Spleen (tissue), 11 donors: ENCODE measurements around the gene NEDD4L. TPM values are rescaled to one million over a fixed set of nuclear protein-coding genes. Genes with fewer than 3 reads are reported as not detected.
"Not testable (repeated sequence)": the region's sequence is repeated elsewhere in the genome, so short reads cannot be mapped to it uniquely, and the experiment has no call there.

Experiments
- DNase-seq: peaks from one replicate; pipeline ENCODE4 v3.0.0-alpha.2; 2020
- H3K27ac ChIP-seq, 8 donors: fragments of 200-600 bp; sonication (generic) in 7 of 8; 1 replicate in 4 of 8; 2 replicates in 4 of 8; pipeline versions ENCODE4 v1.5.0 to v1.8.0; 2016 to 2021; ENCODE audit warnings: inconsistent platforms in 4 of 8, mild to moderate bottlenecking in 4 of 8, moderate library complexity in 1 of 8
- H3K27me3 ChIP-seq, 7 donors: fragments of 200-600 bp; sonication (generic) in 6 of 7; replicated peaks in 1 of 7; 1 replicate in 4 of 7; 2 replicates in 3 of 7; pipeline versions ENCODE4 v1.5.0 to v1.8.0; 2016 to 2021; ENCODE audit warnings: inconsistent platforms in 3 of 7, mild to moderate bottlenecking in 1 of 7
- H3K36me3 ChIP-seq, 6 donors: fragments of 200-600 bp; sonication (generic) in 5 of 6; 1 replicate in 4 of 6; 2 replicates in 2 of 6; pipeline versions ENCODE4 v1.5.0 to v1.8.0; 2016 to 2021; ENCODE audit warnings: inconsistent platforms in 2 of 6
- H3K4me1 ChIP-seq, 6 donors: fragments of 200-600 bp; sonication (generic) in 5 of 6; 1 replicate in 3 of 6; 2 replicates in 3 of 6; pipeline versions ENCODE4 v1.5.0 to v1.8.0; 2016 to 2021; ENCODE audit warnings: inconsistent platforms in 3 of 6
- H3K4me3 ChIP-seq, 8 donors: fragments of 200-600 bp; sonication (generic) in 7 of 8; 1 replicate in 4 of 8; 2 replicates in 4 of 8; pipeline versions ENCODE4 v1.5.0 to v1.8.0; 2016 to 2021; ENCODE audit warnings: inconsistent platforms in 4 of 8, mild to moderate bottlenecking in 4 of 8, moderate library complexity in 2 of 8
- H3K9me3 ChIP-seq, 8 donors: fragments of 200-600 bp; sonication (generic) in 7 of 8; 1 replicate in 4 of 8; 2 replicates in 4 of 8; pipeline versions ENCODE4 v1.5.0 to v1.8.0; 2016 to 2021; ENCODE audit warnings: inconsistent platforms in 4 of 8
- CTCF ChIP-seq, 11 experiments: fragments of 200-600 bp in 7 of 11; fragments of 450-650 bp in 4 of 11; sonication (generic) in 4 of 11; IDR thresholded peaks in 8 of 11; conservative IDR thresholded peaks in 3 of 11; 1 replicate in 7 of 11; 2 replicates in 4 of 11; pipeline versions ENCODE4 v1.4.0 to v1.8.0; 2016 to 2021; ENCODE audit warnings: antibody characterized with exemption in 11 of 11, inconsistent platforms in 4 of 11, mild to moderate bottlenecking in 1 of 11
- POLR2A ChIP-seq, 3 donors: fragments of 450-650 bp; IDR thresholded peaks; one replicate each; pipeline ENCODE4 v1.5.1; 2017; ENCODE audit warnings: antibody characterized with exemption in 3 of 3, mild to moderate bottlenecking in 1 of 3
- POLR2AphosphoS5 ChIP-seq, 3 donors: sonication (generic); formaldehyde crosslinking; IDR thresholded peaks; one replicate each; pipeline ENCODE4 v1.5.1; 2017; ENCODE audit warnings: antibody characterized with exemption in 3 of 3
- WGBS, 5 donors: extraction: QIAGEN DNeasy Blood & Tissue Kit in 3 of 5; methylation state at CpG; one replicate each; pipeline versions ENCODE4 v1.1.5 to v1.1.7; 2013 to 2018; 5-methylcytosine and 5-hydroxymethylcytosine counted together
- intact Hi-C: fragments of 100-400 bp; cut with DNase I; formaldehyde crosslinking; loops from one replicate; pipeline ENCODE4 v1.15.0; 2023; ENCODE audit warnings: low total_unique reads
- polyA plus RNA-seq, 3 donors: library from polyadenylated mRNA; stranded (reverse); fragments of 200-250 nt; gene quantifications; one replicate each; pipeline ENCODE4 v1.2.1, GENCODE V29; 2013
- total RNA-seq, 7 donors: library from RNA; depleted of rRNA in 3 of 7; stranded (reverse); fragments of >200 nt in 3 of 7; fragmentation: NEBNext Ultra II Directional in 4 of 7; extraction: Animal tissue kit (Norgen Biotek cat#: 25700) in 4 of 7; gene quantifications; one replicate each; pipeline versions ENCODE4 v1.1.0 to v1.2.1, GENCODE V29; 2016 to 2021
- donor health status: healthy with polysubstance abuse.
- donor health status: DM: no; HTN: no; CAD: no; lungs with moderate emphysema.
- donor health status: DM: no; HTN: no; CAD: no.
- donor health status: Bipolar disorder and iron deficiency.
- donor health status: healthy.
- donor health status: DM: no; HTN: no; CAD: no.
- donor health status: DM: yes; HTN: yes; CAD: no.

NEDD4L gene
- total and polyA plus RNA-seq, 10 donors = 8.7 to 26.9 (median 18.3) TPM

- no peak for TF ChIP-seq CTCF (IDR thresholded peaks at IDR 0.05 in 8 of 11, conservative IDR thresholded peaks at IDR 0.05 in 3 of 11)
- no peak for TF ChIP-seq POLR2A (IDR thresholded peaks at IDR 0.05)
- TF ChIP-seq POLR2AphosphoS5 (IDR thresholded peaks at IDR 0.05) = no peak
- H3K36me3 ChIP-seq = no peaks in the 10 kb centered on the region
- WGBS, 5 donors = 92 to 98% (median 93%) methylated on average over 3 of the region's 3 CpGs
- no peak overlapping the region for H3K27ac ChIP-seq
- H3K9me3 ChIP-seq = no peaks in the 10 kb centered on the region
- DNase-seq = no peak
- peaks cover 5 to 43% (median 25%) of the 10 kb centered on the region in 6 donors for H3K4me1 ChIP-seq
- peaks cover 0 to 26% (median 0%) of the 10 kb centered on the region in 7 donors for H3K27me3 ChIP-seq
- intact Hi-C loops = loop anchor here (10.0 kb wide), 1 partner anchor 163 kb away; no protein-coding TSS in a partner anchor
- no peak overlapping the region for H3K4me3 ChIP-seq
Observed at GRCh38 chr18:58047556-58047882, 3.5 kb downstream of the NEDD4L start.

GRCh38 chr18:58048081-58048642, 4.1 kb downstream of the NEDD4L start:
- Histone ChIP-seq H3K27me3 (peaks cover 0 to 26% (median 0%) of the 10 kb centered on the region in 7 donors), H3K36me3 (no peaks in the 10 kb centered on the region), H3K4me3 (no peak overlapping the region), H3K9me3 (no peaks in the 10 kb centered on the region), H3K4me1 (peaks cover 5 to 36% (median 19%) of the 10 kb centered on the region in 6 donors), H3K27ac (no peak overlapping the region)
- intact Hi-C loops = loop anchor here (10.0 kb wide), 1 partner anchor 163 kb away; no protein-coding TSS in a partner anchor
- TF ChIP-seq POLR2AphosphoS5 (IDR thresholded peaks at IDR 0.05) (no peak), POLR2A (IDR thresholded peaks at IDR 0.05) (no peak), CTCF (IDR thresholded peaks at IDR 0.05 in 8 of 11, conservative IDR thresholded peaks at IDR 0.05 in 3 of 11) (no peak)
- no peak for DNase-seq
- 88 to 96% (median 92%) methylated on average over 5 of the region's 5 CpGs for WGBS, 5 donors

- Histone ChIP-seq H3K27ac (no peak overlapping the region), H3K4me1 (peaks cover 5 to 30% (median 15%) of the 10 kb centered on the region in 6 donors), H3K27me3 (peaks cover 0 to 20% (median 0%) of the 10 kb centered on the region in 7 donors), H3K36me3 (no peaks in the 10 kb centered on the region), H3K9me3 (no peaks in the 10 kb centered on the region), H3K4me3 (no peak overlapping the region)
- WGBS, 5 donors = 78 to 90% (median 79%) methylated on average over 6 of the region's 6 CpGs
- intact Hi-C loops = loop anchor here (10.0 kb wide), 1 partner anchor 164 kb away; no protein-coding TSS in a partner anchor
- TF ChIP-seq POLR2AphosphoS5 (IDR thresholded peaks at IDR 0.05) (no peak), POLR2A (IDR thresholded peaks at IDR 0.05) (no peak), CTCF (IDR thresholded peaks at IDR 0.05 in 8 of 11, conservative IDR thresholded peaks at IDR 0.05 in 3 of 11) (no peak)
- DNase-seq = no peak
Observed at GRCh38 chr18:58049000-58049688, 5.1 kb downstream of the NEDD4L start.

- intact Hi-C loops, H3K36me3 ChIP-seq, H3K27me3 ChIP-seq, DNase-seq, H3K4me3 ChIP-seq, H3K9me3 ChIP-seq, H3K27ac ChIP-seq: not testable (repeated sequence)
- peaks cover under 1 to 14% (median 4%) of the 10 kb centered on the region in 6 donors for H3K4me1 ChIP-seq
- 89 to 100% (median 98%) methylated on average over 3 of the region's 3 CpGs for WGBS, 5 donors
Observed at GRCh38 chr18:58050963-58051362, 6.9 kb downstream of the NEDD4L start.
